Upper lobe of left lung (tissue), 4 donors: Measurements from ENCODE around the gene FAM9B.

Experiments used
- POLR2A ChIP-seq, 4 donors: fragments of 450-650 bp; IDR thresholded peaks; one replicate each; pipeline ENCODE4 v1.5.1; 2016 to 2017; ENCODE audit warnings: antibody characterized with exemption in 4 of 4, mild to moderate bottlenecking in 2 of 4
- POLR2AphosphoS5 ChIP-seq, 2 donors: sonication (generic); formaldehyde crosslinking; IDR thresholded peaks; one replicate each; pipeline ENCODE4 v1.5.1; 2017; ENCODE audit warnings: antibody characterized with exemption in 2 of 2

DNA sequence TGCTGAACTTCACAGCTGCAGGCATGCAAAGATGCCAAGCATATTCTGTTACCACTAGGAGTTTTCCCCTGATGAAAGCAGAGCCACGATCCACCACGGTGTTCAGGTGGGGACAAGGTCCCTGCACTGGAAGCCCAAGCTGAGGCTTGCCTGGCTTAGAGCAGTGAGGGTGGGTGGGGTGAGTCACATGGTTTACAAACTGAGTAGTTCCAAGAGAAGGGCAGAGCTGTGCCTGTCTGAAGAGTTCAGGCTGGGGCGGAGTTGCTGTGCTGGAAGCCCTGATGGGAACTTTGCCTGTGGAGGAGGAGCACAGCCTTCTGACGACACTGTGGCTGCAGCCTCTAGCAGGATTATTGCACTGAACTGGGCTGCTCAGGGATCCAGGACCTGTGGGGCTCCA, 45.5 kb downstream of the FAM9B start:
- TF ChIP-seq POLR2A (IDR thresholded peaks at IDR 0.05) (no peak), POLR2AphosphoS5 (IDR thresholded peaks at IDR 0.05) (no peak)
